MM.1S (cell line): ENCODE measurements around the gene RFXAP.

ENCODE experiments used
- CTCF ChIP-seq: fragments of 300-600 bp; sonication (generic); IDR thresholded peaks from 2 replicates; pipeline ENCODE4 v1.5.1; 2016; ENCODE audit warnings: antibody characterized with exemption, low read length, mixed read lengths
- EZH2 ChIP-seq: fragments of 300-600 bp; sonication (generic); optimal IDR thresholded peaks from 2 replicates; pipeline ENCODE3; 2017; ENCODE audit warnings: low read depth, mild to moderate bottlenecking, antibody characterized with exemption, low read length, mixed read lengths

- TF ChIP-seq CTCF (no peak), EZH2 (no peak)
Measured at GRCh38 chr13:36813225-36813624, 5.8 kb upstream of the RFXAP start.
